Adrenal gland (tissue), 5 donors: ENCODE data around the gene CLASP1.

Experiments used
- POLR2A ChIP-seq, 2 donors: fragments of 450-650 bp; IDR thresholded peaks; one replicate each; pipeline ENCODE4 v1.6.1; 2017; ENCODE audit warnings: antibody characterized with exemption in 2 of 2, mild to moderate bottlenecking in 2 of 2, moderate library complexity in 1 of 2
- TF ChIP-seq, protein P1 (sequence below), 6 experiments: fragments of 450-650 bp in 4 of 6; fragments of 200-600 bp in 2 of 6; sonication (generic) in 1 of 6; IDR thresholded peaks; 1 replicate in 5 of 6; 2 replicates in 1 of 6; pipeline versions ENCODE4 v1.5.1 to v1.8.0; 2016 to 2021; ENCODE audit warnings: antibody characterized with exemption in 6 of 6, mild to moderate bottlenecking in 2 of 6, moderate library complexity in 1 of 6
- donor health status: DM: no; HTN: no; CAD: no.

DNA sequence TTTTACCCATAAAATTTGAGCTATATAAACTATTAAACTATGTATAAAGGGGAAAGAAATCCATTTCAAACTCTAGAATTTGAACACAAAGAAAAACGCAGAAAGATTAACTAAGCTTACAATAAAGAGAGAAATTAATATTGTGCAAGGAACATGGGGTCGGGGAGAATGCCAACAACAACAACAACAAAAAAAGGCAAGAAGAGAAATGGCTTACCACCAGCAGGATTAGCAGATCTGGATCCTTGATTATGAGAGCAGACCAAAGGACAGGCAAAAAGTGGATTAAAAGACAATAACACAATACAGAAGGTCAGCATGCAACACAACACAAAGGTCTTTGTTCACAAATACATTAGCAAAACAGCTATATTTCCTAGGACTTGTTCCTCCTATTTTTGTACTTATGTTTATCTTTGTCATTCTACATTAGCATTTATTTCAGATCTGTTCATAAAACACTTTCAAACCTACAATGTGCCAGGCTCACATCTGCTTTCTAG, 222.0 kb downstream of the CLASP1 start:
- TF ChIP-seq, protein P1, sequence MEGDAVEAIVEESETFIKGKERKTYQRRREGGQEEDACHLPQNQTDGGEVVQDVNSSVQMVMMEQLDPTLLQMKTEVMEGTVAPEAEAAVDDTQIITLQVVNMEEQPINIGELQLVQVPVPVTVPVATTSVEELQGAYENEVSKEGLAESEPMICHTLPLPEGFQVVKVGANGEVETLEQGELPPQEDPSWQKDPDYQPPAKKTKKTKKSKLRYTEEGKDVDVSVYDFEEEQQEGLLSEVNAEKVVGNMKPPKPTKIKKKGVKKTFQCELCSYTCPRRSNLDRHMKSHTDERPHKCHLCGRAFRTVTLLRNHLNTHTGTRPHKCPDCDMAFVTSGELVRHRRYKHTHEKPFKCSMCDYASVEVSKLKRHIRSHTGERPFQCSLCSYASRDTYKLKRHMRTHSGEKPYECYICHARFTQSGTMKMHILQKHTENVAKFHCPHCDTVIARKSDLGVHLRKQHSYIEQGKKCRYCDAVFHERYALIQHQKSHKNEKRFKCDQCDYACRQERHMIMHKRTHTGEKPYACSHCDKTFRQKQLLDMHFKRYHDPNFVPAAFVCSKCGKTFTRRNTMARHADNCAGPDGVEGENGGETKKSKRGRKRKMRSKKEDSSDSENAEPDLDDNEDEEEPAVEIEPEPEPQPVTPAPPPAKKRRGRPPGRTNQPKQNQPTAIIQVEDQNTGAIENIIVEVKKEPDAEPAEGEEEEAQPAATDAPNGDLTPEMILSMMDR (IDR thresholded peaks at IDR 0.05): no peak
- no peak for TF ChIP-seq POLR2A (IDR thresholded peaks at IDR 0.05)
